ENCODE results near the gene NAP1L1.
A peak's percentile ranks its signal among the peaks of the same experiment; 100 is the strongest.

Gene NAP1L1

DNA sequence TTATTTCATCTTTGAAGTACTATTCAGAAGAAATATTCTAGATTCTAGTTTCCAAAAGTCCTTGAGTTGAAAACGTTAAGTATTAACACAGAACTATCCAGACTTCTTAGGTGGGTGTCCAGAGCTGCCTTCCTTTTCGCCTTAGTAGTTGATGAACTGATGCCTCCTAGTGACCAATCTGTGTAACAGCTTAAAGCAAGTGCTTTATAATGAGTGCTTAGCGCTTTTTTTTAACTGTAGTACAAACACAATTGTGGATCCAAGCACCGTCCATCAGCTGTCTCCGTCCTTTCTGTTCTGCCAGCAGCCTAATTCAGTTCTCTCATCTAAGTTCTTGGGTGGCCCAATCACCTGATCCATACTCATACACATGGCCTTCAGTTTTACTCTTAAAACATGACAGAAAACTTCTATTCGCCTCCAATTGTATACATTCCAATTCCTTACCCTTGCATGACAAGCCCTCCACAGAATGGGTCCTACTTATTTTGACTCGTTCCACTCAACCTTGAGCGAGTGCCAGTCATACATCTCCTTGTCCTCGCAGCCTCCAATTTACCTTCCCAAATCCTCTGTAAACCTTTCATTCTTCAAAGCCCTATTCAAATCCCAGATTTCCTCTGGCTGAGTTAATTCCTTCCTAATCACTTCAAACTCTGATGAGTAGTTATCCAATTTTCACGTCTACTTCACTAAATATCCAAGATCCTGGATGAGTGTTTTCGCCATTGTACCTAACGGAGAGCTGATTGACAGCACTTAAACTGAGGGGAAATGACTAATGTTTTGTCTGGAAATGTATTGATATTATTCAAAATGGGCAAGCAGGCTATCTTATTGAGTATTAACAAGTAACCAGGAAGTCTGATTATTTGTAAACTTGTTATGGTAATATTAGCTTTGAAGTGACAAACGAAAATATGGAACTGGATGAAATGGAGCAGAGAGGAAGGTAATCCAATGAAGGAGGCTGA, 47.1 kb downstream of the NAP1L1 start:
- DNase-seq (ENCODE audit: low spot score): peak; percentile 86

DNA sequence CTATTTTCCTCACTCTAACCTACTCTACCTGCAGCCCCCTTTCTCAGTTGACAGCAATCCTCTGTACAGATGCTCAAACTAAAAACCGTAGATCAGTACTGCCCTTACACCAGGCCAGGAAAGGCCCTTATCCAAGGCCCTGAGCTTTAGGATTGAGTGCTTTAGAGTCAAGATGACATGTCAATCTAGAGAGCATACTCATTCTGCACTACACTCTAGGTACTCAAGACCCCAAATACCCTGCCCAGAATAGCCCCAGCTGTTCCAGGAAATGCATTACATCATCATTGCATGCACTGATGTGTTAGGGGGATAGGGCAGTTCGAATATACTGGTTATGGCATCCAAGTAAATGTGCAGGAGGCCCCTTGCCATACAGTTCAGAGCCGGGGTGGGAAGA, 49.4 kb downstream of the NAP1L1 start:
- peak; percentile 54 for DNase-seq (ENCODE audit: low spot score)

DNA sequence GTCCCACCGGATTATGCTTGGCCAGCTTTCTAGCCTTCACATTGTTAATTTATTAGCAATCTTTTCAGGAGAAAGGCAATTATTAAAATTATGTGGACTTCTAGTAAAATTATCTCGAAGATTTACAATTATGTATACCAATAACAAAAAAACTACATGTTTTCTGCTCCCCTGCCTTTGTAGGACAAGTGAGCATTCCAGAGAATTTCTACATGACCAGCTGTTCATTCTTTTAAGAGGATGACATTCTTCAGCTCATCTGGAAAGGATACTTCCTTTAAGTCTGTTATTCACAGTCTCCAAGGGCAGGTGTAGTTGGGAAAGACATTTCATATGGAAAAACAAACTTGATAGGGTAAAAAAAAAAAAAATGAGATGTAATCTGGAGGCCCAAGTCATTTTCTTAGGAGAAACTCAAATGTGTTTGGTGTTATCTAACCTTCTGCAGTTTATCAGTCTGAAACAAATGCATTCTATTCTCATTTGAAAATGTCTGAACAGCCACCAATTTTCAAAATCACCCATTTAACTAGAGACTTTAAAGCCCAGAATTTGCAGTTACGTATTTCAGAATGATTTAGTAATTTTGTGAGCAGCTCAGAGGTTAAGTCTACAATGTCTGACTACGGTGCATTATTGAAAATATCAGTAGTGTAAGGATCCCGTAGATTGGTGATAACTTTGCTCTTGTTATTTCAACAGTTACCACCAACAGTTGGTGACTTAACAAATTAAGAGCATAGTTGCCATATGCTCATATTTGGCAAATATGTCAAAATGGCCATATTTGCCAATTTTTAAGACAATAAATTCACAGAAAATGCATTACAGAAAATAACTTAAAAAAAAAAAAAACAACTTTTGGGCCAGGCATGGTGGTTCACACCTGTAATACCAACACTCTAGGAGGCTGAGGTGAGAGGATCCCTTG, 51.1 kb downstream of the NAP1L1 start:
- DNase-seq (ENCODE audit: low spot score): peak; percentile 75

DNA sequence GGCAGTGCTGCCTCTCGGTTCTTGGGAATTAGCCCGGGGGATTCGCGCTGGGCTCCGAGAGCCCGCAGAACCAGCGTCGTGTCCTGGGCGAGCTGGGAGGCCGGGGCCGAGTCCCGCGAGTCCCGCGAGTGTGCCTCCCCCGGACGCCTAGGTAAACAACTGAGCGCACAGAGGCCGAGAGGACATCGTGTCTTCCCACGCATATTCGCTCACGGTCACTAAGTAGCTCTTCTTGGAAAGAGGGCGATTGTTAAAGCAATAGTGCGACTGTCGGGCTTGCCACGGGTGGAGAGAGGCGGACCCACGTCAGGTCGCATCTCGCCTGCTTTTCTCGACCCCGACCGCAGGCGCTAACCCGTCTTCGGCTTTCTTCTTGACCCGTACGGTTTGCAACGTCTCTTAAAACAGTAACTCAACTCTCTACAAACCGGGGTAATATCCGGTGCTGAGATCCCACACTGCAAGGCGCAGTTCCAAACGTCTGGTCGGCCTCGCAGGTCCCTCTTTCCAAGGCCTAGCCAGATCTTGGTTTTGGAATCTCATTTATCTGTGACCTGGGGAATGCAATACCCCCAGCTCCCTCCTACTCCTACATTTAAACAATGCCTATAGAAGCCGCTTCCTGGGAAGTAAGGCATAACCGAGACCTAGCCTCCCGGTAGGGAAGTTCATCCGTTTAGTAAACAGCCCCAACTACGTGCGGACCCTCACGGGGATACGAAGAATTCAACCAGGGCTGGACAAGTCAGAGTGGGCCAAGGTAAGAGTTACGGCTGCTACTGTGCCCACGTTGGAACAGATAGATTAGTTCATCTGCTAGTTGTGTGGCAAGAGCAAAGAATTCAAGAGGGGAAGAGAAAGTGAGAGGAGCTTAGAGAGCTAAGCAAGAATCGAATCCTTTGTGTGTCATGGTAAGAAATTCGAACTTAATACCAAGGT, 52.2 kb downstream of the NAP1L1 start:
- peak; percentile 74 for DNase-seq (ENCODE audit: low spot score)

DNA sequence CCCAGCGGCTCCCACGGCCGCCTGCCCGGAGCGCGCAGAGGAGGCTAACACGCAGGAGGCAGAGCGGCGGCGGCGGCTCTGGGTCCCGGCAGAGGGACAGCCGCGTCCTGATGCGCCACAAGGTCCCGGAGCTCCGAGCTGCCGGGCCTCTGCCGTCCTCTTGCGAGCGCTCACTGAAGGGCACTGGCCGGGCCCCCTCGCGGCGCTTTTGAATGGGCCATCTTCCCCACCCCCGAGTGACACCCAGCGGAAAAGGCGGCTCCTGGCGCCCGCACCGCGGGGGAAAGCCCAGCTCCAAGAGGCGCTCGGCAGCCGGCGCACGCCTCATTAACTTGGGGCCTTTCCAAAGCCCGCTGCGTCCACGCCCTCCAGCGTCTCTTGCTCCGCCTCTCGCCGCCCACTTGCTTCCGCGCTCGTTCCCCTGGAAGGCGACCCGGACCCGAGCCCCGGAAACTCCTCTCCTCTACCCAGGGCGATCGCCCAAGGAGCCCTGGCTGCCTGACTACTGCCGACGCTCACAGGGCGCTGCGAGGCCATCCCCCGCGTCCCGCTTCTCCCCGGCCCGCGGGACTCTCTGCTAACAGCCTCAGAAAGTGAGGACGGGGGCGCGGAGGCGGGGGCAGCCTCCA, 53.0 kb downstream of the NAP1L1 start, which contains the start of gene PHLDA1:
TSS of gene PHLDA1 (minus strand) at position 363 of the 629 bp plus-strand sequence.
- DNase-seq (ENCODE audit: low spot score): peak; percentile 94

DNA sequence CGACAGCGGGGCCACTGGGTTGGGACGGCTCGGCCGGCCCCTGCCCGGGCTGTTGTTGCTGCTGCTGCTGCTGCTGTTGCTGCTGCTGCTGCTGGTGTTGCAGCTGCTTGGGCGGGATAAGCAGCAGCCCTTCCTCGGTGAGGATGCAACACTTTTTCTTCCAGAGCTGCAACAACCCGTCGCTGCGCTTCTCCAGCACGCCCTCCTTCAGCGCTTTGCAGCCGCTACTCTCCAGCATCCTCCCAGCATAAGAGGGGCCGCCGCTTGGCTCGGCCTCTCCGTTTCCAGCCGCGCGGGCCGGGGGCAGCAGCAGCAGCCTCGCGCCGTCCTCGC, 53.4 kb downstream of the NAP1L1 start:
- DNase-seq (ENCODE audit: low spot score): no peak

DNA sequence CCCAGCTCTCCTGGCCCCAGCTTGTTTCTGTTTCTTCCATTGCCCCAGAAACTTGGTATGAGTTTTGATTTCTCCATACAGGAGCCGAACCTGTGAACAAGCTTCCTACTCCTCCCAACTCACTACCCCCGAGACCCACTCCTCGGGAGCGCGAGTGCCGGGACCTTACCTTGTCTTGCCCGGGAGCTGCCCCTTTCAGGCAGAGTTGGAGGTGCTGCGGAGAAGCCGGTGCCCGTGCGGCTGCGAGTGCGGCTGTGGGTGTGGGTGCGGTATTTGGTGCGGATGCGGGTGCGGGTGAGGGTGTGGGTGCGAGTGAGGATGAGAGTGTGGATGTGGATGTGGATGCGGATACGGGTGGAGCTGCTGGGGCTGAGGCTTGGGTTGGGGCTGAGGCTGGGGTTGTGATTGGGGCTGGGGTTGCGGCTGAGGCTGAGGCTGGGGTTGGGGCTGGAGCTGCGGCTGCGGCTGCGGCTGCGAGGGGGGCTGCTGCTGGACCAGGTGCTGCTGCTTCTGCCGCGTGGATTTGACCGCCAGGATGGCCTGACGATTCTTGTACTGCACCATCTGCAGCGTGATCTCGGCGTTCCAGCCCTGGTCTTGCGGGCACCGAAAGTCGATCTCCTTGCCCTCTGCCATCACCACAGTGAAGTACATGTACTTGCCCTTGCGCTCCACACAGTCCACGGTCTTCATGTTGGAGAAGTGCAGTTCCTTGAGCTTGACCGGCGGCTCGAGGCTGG, 54.0 kb downstream of the NAP1L1 start:
- DNase-seq (ENCODE audit: low spot score): peak; percentile 62

DNA sequence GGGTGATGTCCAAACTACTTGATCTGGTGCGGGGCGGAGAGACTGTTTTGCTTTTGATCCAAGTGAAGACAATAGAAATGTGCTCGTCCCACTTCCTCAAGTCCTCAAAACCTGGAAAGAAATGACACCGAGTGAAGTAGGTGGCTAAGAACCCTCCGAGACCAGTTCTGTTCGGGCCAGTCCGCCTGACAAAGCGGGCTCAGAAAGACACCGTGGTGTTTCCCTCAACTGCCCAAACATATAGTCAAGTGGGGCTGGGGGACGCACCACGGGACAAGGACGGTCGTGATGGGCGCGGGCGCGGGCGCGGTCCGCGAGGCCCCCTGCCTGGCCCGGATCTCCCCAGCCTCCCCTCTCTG, 54.5 kb downstream of the NAP1L1 start:
- peak; percentile 85 for DNase-seq (ENCODE audit: low spot score)

DNA sequence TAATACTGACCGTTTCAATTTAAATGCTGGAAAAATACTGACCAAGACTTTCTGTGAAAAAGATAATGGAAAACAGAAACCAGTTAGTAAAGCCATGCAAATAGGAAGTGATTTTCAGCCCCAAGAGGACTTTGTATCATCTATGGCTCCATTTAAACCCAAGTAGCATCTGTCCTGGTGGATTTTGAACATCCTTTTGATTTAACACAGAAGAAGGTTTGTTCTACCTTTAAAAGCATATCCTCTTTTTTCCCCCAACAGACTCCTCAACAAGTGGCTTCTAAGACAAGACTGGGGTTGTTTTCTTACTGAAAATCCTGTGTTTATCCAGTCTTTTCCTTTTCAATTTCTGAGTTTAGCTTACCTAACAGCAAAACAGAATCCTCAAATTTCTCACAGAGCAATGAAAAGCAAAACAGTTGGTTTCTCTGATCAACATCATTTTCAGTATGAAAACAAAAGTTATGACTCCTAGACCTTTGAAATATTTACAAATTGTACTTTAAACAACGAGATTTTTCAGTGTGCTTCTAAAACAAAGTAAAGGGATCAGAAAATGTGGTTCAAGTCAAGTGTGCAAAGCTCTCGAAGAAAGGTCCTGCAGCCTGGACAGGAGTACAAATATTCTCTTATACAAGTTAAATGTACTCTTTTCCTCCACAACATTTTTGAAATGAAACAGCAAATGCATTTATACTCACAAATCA, 55.8 kb downstream of the NAP1L1 start:
- DNase-seq (ENCODE audit: low spot score): peak; percentile 54

DNA sequence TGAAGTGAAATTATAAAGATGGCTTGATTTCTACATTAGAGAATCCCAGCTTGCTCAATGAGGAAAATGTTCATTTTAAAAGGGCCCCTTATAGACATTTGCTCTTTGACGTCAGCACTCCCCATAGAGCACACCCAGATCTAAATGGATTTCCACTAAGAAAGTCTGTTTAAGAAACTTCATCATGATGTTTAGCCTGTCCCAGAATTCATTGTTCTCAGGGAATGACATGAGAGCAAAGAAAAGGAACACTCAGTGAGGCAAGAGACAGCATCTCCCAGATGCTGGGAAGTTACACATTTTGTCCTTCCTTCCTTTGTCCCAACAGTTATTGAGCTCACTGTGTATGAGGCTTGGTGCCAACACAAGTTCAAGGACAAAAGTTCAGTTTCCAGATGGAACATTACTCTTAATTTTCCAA, 57.8 kb downstream of the NAP1L1 start:
- DNase-seq (ENCODE audit: low spot score): peak; percentile 93

DNA sequence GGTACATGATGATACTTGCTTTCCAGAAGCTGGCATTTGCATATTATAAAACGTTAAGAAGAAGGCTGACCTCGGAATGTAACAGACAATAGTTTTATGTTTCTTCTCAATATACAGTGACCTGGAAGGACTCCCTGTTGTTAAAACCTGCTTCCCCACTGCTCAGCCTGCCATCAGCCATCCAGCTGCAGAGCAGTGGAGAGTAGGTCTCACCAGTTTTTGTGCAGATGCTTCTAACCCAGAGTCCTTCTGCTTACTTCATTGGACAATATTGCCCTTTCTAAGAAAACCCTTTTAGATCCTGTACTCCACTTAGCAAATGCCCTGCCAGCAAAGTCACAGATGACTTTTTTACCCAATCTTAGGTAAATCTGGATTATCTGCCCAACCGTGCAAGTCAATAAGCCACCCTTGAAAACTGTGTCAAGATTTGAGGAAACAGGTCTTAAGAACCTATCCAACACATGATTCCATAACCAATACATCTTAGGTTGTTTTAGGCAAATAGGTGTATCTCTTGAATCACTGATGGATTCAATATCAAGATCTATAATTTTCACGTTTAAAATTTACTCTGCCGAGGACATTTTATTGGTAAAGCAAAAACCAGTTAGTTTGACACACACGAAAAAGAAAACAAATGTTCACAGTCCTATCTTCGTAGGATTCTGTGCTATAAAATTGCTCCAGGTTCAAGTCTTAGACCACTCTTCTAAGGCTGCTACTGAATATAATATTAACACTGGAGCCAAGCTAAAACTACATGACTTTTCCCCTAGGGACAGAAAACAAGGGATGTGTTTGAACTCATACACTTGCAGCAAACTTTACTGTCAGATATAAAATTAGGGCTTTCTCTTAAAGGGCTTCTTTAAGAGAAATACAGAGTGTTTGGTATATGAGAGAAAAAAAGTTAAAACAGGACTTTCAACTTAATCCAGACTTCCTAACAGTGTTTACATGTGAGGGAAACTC, 58.6 kb downstream of the NAP1L1 start:
- DNase-seq (ENCODE audit: low spot score): peak; percentile 79

DNA sequence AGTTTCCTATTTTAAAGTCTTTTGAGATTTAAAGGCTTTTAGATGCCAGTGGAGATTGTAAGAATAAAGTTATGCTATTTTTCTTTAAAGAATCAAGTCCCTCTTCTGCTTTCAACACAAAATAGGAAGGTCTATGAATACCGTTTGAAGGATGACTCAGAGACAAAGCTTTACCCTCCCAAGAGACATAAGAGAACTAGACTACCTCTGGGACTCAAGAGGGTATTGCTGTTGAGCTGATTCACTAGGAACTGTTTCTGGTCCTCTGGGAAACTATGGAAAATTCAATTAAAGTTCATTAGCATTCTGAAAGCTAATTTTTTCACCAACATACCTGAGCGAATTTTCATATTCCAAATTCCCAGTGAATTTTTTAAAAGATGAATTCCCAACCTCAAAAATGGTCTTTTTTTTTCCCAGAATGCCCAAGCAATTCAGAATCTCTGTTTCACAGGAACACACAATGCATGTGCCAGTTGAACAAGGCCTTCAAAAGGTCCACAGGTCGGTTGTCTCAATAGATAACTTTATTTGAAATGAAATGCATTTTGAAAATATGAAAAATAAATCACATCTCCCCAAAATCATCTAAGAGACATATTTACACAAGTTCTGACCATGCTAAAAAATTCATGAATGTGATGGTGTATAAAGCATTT, 59.4 kb downstream of the NAP1L1 start:
- peak; percentile 92 for DNase-seq (ENCODE audit: low spot score)

DNA sequence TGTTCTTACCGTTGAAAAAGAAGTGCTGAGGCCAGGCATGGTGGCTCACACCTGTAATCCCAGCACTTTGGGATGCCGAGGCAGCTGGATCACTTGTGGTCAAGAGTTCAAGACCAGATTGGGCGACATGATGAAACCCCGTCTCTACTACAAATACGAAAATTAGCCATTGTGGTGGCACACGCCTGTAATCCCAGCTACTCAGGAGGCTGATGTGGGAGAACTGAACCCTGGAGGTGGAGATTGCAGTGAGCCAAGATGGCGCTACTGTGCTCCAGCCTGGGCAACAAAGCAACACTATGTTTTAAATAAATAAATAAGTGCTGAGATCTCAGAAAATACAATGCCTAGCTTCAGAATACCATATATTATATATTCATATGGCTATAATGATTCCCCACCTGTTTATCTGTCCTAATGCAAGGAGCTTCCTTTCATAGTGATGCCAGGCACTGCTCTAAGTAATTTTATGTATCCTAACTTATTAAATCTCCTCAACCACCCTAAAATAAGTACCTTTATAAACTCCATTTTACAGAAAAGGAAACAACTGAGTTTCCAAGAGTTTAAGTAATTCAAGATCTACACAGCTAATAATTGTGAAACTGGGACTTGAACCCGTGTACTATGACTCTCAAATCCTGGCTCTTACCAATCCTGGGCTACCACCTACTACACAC, 60.2 kb downstream of the NAP1L1 start:
- DNase-seq (ENCODE audit: low spot score): no peak

DNA sequence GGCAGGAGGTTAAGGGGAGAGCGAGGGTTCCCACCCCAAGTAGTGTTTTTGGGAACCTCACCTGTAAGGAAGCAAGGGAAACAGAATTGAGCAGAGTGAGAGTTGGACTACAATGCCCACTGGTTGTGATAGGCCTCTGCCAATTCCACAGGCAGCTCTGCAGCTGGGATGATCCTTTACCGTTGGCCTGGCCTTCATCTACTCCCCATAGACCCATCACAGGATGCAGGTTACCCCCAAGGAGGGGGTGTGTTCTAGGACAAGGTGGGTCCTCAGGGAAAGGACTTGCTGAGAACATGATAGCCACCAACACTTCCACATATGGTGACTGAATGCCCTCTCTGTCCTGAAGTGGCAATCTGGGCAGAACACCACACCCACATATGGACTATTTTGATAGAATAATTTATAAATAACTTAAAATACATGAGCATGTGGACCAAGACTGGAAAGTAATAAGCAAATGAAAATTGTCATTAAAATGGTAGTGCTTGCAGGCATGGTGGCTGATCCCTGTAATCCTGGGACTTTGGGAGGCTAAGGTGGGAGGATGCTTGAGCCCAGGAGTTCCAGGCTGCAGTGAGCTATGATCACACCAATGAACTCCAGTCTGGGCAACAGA, 61.3 kb downstream of the NAP1L1 start:
- no peak for DNase-seq (ENCODE audit: low spot score)

DNA sequence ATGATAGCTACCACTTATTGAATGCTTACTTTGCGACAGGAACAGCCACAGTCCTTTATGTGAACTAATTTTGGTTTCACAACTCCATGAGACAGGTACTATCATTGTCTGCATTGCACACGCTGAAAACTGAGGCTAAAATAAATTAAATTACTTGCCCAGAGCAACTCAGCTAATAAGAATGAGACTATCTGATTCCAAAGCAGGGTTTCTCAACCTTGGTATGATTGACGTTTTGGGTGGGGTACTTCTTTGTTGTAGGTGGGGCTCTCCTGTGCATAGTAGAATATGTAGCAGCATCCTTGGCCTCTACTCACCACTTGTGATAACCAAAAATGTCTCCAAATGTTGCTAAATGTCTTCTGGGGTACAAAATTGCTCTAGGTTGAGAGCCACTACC, 62.0 kb downstream of the NAP1L1 start:
- DNase-seq (ENCODE audit: low spot score): no peak

DNA sequence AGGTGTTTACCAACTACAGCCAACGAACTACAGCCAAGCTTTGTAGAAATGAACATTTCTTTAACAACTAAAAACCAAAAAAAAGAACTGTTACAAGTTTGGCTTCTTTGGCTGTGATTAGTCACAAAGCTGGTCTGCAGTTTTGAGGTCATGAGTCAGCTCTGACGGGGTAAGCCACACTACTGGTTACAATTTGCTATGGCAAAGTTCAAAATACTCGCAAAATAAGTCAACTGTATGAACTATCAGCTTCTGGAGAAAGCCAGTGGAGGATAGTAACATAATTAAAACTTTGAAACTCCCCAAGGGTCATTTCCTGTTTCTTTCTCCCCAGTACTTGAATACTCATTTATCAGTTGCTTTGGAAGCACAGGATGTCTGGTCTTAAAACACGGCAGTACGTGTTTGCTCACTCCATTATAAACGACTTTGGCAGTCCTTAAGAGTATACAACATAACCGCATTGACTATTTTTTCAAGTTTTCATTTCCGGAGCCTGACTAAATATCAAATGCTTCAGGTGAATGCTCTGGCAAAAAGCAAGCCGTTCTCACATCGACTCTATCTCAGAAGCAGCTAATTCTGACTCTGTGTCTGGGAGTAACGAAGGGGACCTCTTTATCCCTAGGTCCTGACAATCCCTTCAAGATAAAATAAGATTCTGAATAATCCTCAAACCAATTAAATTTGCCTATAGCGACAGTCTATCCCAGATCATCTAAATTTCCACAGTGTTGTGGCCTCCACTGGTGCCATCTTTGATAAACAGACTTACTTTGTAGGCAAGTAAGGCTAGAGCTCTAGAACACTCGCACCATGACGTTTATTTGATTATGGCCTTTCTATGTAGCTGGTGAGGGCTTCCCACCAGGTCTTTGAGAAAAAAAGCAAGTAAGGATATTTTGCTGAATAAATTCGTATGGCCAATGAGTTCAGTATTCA, 63.5 kb downstream of the NAP1L1 start:
- peak; percentile 100 for DNase-seq (ENCODE audit: low spot score)

Data from RKO (cell line).